Gastrocnemius medialis (tissue), 4 donors: ENCODE data around the gene AK8.

Source experiments
- CTCF ChIP-seq, 5 experiments: fragments of 450-650 bp in 3 of 5; fragments of 200-600 bp in 2 of 5; sonication (generic) in 2 of 5; IDR thresholded peaks in 4 of 5; conservative IDR thresholded peaks in 1 of 5; 1 replicate in 4 of 5; 2 replicates in 1 of 5; pipeline ENCODE4 v1.5.1; 2016 to 2019; ENCODE audit warnings: antibody characterized with exemption in 5 of 5, mild to moderate bottlenecking in 3 of 5, moderate library complexity in 3 of 5
- POLR2A ChIP-seq, 2 donors: fragments of 450-650 bp; IDR thresholded peaks; one replicate each; pipeline ENCODE4 v1.6.1; 2017; ENCODE audit warnings: antibody characterized with exemption in 2 of 2, mild to moderate bottlenecking in 2 of 2, moderate library complexity in 2 of 2

DNA sequence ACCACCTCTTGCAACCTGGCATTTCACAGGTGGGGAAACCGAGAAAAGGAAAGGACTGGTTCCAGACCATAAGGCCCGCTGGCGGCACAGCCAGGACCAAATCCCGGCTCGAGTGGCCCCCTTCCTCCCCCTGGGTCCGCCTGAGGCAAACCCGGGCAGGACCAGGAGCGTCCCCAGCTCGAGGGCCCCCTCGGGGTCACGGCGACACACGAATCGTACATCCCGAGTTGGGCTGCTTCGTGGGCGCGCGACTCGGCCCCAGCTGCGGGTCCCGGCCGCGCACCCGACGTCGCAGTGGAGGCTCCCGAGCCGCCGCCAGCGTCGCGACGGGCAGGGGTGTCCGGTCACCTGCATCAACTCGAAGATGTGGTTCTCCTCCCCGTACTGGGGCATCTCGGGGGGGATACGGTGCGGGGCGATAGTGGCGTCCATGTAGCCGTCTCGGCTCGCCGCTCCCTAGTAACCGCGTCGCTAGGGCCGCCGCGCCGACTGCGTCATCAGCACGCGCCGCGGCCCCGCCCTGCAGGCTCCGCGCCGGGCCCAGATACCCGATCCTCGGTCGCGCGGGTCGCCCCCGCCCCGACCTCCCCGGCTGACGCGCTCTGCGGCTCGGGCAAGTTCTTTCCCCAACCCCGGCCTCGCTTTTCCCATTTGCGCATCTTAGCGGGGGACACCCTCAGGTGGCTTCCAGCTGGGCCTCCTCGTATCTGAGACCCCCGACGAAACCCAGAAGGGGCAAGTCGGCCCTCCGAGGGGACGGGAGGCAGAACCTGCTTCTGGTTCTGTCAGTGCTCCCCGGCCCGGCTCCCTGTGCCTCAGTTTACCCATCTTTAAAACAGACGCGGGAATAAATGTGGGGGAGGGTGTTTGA, at the start of gene AK8:
- TF ChIP-seq POLR2A (IDR thresholded peaks at IDR 0.05) (no peak), CTCF (IDR thresholded peaks at IDR 0.05 in 4 of 5, conservative IDR thresholded peaks at IDR 0.05 in 1 of 5) (no peak)
